ENCODE measurements around the gene GRM8. TPM values are rescaled to one million over a fixed set of nuclear protein-coding genes. Genes with fewer than 3 reads are reported as not detected.

The GRM8 gene
- total RNA-seq, 1 experiment from 2014 or later = 1.8 TPM

GRCh38 chr7:127290116-127290655 is 37.4 kb upstream of the GRM8 start:
- Histone ChIP-seq H3K23me2 (ENCODE audit: insufficient read length, low read depth, low read length, poor library complexity, severe bottlenecking) (no peaks in the 10 kb centered on the region), H3K23ac (ENCODE audit: insufficient read length, low read depth, low read length) (no peak overlapping the region), H2AK5ac (ENCODE audit: insufficient read length, low read length) (no peak overlapping the region), H2AFZ (ENCODE audit: low read length) (no peak overlapping the region), H3K9me3 (ENCODE audit: control insufficient read depth, low read depth, low read length) (no peaks in the 10 kb centered on the region), H3K4ac (ENCODE audit: low read depth, low read length) (no peak overlapping the region), H3K18ac (ENCODE audit: insufficient read length, low read depth, low read length) (no peak overlapping the region), H3K79me1 (ENCODE audit: insufficient read depth, low read depth, low read length, poor library complexity, severe bottlenecking) (no peaks in the 10 kb centered on the region), H3K9ac (ENCODE audit: extremely low read depth, insufficient read length, low read length) (no peak overlapping the region), H2BK12ac (ENCODE audit: insufficient read length, low read depth, low read length) (no peak overlapping the region), H4K91ac (ENCODE audit: insufficient read length, low read depth, low read length) (no peak overlapping the region), H3K14ac (ENCODE audit: insufficient read depth, low read length) (no peak overlapping the region), H3K27me3 (ENCODE audit: insufficient read depth, low read length) (no peaks in the 10 kb centered on the region; the same call in 1 of the 2 replicates), H4K8ac (replicated peaks; ENCODE audit: insufficient read length, low read depth, low read length) (no peak overlapping the region), H2BK5ac (ENCODE audit: insufficient read length, low read length) (no peak overlapping the region), H2BK20ac (ENCODE audit: low read depth, low read length, poor library complexity, severe bottlenecking) (no peak overlapping the region), H2BK120ac (ENCODE audit: low read depth, low read length, poor library complexity, severe bottlenecking) (no peak overlapping the region), H3K27ac (ENCODE audit: insufficient read length, low read depth, low read length) (no peak overlapping the region), H3K56ac (ENCODE audit: insufficient read length, low read depth, low read length) (no peak overlapping the region), H3K4me1 (ENCODE audit: insufficient read depth, low read length) (no peaks in the 10 kb centered on the region), H4K5ac (ENCODE audit: insufficient read length, low read depth, low read length) (no peak overlapping the region), H4K20me1 (ENCODE audit: control insufficient read depth, insufficient read depth, insufficient read length) (no peaks in the 10 kb centered on the region), H3T11ph (ENCODE audit: low read length) (no peak overlapping the region), H3K4me2 (ENCODE audit: insufficient read depth, insufficient read length, low read length) (no peak overlapping the region), H2BK15ac (ENCODE audit: low read depth, low read length) (no peak overlapping the region), H3K79me2 (ENCODE audit: insufficient read depth, low read length) (no peaks in the 10 kb centered on the region)
- no CpG with 5 or more reads among the region's 5 CpGs for WGBS (ENCODE audit: extremely low coverage, insufficient read length, low lambda C conversion rate)
- no peak overlapping the region for H3K4me3 Mint-ChIP-seq
- no peaks in the 10 kb centered on the region for H3K36me3 Mint-ChIP-seq (ENCODE audit: insufficient read depth in 1 of 3, low read depth in 3 of 3)
- no peak for DNase-seq
- peaks cover 5 to 7% of the 10 kb centered on the region in 2 experiments; a peak in 2 of 4 replicates for H3K4me1 Mint-ChIP-seq
- TF ChIP-seq CTCF (conservative IDR thresholded peaks at IDR 0.05) = no peak
- H3K27me3 Mint-ChIP-seq (ENCODE audit: low read depth) = peaks cover 24% of the 10 kb centered on the region
- H3K9me3 Mint-ChIP-seq = no peaks in the 10 kb centered on the region
- no peak overlapping the region for H3K27ac Mint-ChIP-seq

All from H9 (cell line).